HepG2 (cell line): ENCODE results near the gene ZNF621.

Source experiments
- CBX5 ChIP-seq: sonication (generic); formaldehyde crosslinking; IDR thresholded peaks from 2 replicates; pipeline ENCODE4 v1.4.0; 2020; ENCODE audit warnings: missing genetic modification reagents, borderline replicate concordance
- DNMT3B ChIP-seq: conservative IDR thresholded peaks from 2 replicates; pipeline ENCODE4 v1.6.1; 2016; ENCODE audit warnings: missing biosample characterization, control low read depth
- MBD4 ChIP-seq: IDR thresholded peaks from 2 replicates; pipeline ENCODE4 v1.6.1; 2012; ENCODE audit warnings: low read length, inconsistent platforms, borderline replicate concordance
- MIER2 ChIP-seq: IDR thresholded peaks from 2 replicates; pipeline ENCODE4 v1.6.1; 2016; ENCODE audit warnings: missing biosample characterization, missing genetic modification reagents
- NONO ChIP-seq, 2 experiments: fragments of 450-650 bp in 1 of 2; sonication (generic) in 1 of 2; formaldehyde crosslinking in 1 of 2; IDR thresholded peaks in 1 of 2; conservative IDR thresholded peaks in 1 of 2; 2 replicates each; pipeline versions ENCODE4 v1.6.1 to v1.8.0; 2017 to 2022; ENCODE audit warnings: mild to moderate bottlenecking in 1 of 2, missing genetic modification reagents in 1 of 2, moderate library complexity in 1 of 2
- POLR2AphosphoS5 ChIP-seq: IDR thresholded peaks from 2 replicates; pipeline ENCODE4 v1.6.1; 2012; ENCODE audit warnings: low read depth, low read length
- SMAD1 ChIP-seq: sonication (generic); formaldehyde crosslinking; IDR thresholded peaks from 2 replicates; pipeline ENCODE4 v1.4.0; 2020; ENCODE audit warnings: missing genetic modification reagents, low read depth, mild to moderate bottlenecking, borderline replicate concordance
- STAT6 ChIP-seq: sonication (generic); formaldehyde crosslinking; IDR thresholded peaks from 2 replicates; pipeline ENCODE4 v1.4.0; 2020; ENCODE audit warnings: missing genetic modification reagents, mild to moderate bottlenecking, borderline replicate concordance
- TBL1XR1 ChIP-seq: fragments of 150-350 bp; IDR thresholded peaks from 2 replicates; pipeline ENCODE4 v1.6.1; 2014; ENCODE audit warnings: borderline replicate concordance, low read length; ENCODE audit not compliant: partially characterized antibody
- USF2 ChIP-seq, 2 experiments: sonication (generic) in 1 of 2; formaldehyde crosslinking in 1 of 2; IDR thresholded peaks; 2 replicates each; pipeline versions ENCODE4 v1.5.1 to v1.6.1; 2011 to 2020; ENCODE audit warnings: borderline replicate concordance in 1 of 2, low read depth in 1 of 2, low read length in 1 of 2, mild to moderate bottlenecking in 1 of 2, missing genetic modification reagents in 1 of 2, moderate library complexity in 1 of 2
- ZNF501 ChIP-seq: sonication (generic); formaldehyde crosslinking; IDR thresholded peaks from 2 replicates; pipeline ENCODE4 v1.5.1; 2020; ENCODE audit warnings: mild to moderate bottlenecking, moderate library complexity, missing genetic modification reagents

GRCh38 chr3:40574661-40575060 lies 49.9 kb downstream of the ZNF621 start:
- TF ChIP-seq MIER2 (CRISPR knock-in tag): no peak
- TF ChIP-seq MBD4: no peak
- TF ChIP-seq STAT6 (CRISPR knock-in tag): no peak
- TF ChIP-seq SMAD1 (CRISPR knock-in tag): no peak
- no peak for TF ChIP-seq USF2 (IDR thresholded peaks at IDR 0.05; ENCODE audit: low read depth, low read length)
- TF ChIP-seq USF2 (CRISPR knock-in tag; IDR thresholded peaks at IDR 0.05; ENCODE audit: borderline replicate concordance): no peak
- no peak for TF ChIP-seq CBX5
- TF ChIP-seq DNMT3B (CRISPR knock-in tag): no peak
- no peak for TF ChIP-seq NONO (IDR thresholded peaks at IDR 0.05)
- TF ChIP-seq NONO (CRISPR knock-in tag; conservative IDR thresholded peaks at IDR 0.05): no peak
- TF ChIP-seq POLR2AphosphoS5: no peak
- TF ChIP-seq ZNF501: no peak
- TF ChIP-seq TBL1XR1: no peak
